WTC11 (cell line): Measurements from ENCODE around the gene FOXJ3. TPM values are rescaled to one million over a fixed set of nuclear protein-coding genes. Genes with fewer than 3 reads are reported as not detected.

Experiments
- ATAC-seq: fragments of 200-7000 bp; cut with Tn5 transposase; 2 replicates; pipeline ENCODE4 v1.10.0; 2021; ENCODE audit warnings: mild to moderate bottlenecking, moderate library complexity
- CTCF ChIA-PET: fragments of 300-600 bp; sonication (Branson Sonifier 250); formaldehyde crosslinking; loops from one replicate; lab custom pipeline; 2021; ENCODE audit warnings: antibody characterized with exemption; lab: Charles Lee
- POLR2A ChIA-PET: fragments of 350-600 bp; sonication (Branson Sonifier 250); formaldehyde crosslinking; loops from one replicate; lab custom pipeline; 2021; ENCODE audit warnings: antibody characterized with exemption; lab: Charles Lee
- DNase-seq: peaks from one replicate; pipeline ENCODE4 v3.0.0; 2021; ENCODE audit warnings: low spot score
- H3K27ac Mint-ChIP-seq: 2 replicates; pipeline ENCODE4 v1.8.0; 2021; ENCODE audit warnings: mixed read lengths
- H3K27me3 Mint-ChIP-seq: 2 replicates; pipeline ENCODE4 v1.8.0; 2021; ENCODE audit warnings: low read depth, mild to moderate bottlenecking, moderate library complexity, mixed read lengths
- H3K36me3 Mint-ChIP-seq: 2 replicates; pipeline ENCODE4 v1.8.0; 2021; ENCODE audit warnings: mixed read lengths
- H3K4me1 Mint-ChIP-seq: 2 replicates; pipeline ENCODE4 v1.8.0; 2022; ENCODE audit warnings: mixed read lengths
- H3K4me3 Mint-ChIP-seq: 2 replicates; pipeline ENCODE4 v1.8.0; 2021; ENCODE audit warnings: mild to moderate bottlenecking, moderate library complexity, mixed read lengths
- H3K9me3 Mint-ChIP-seq: 2 replicates; pipeline ENCODE4 v1.8.0; 2021; ENCODE audit warnings: mixed read lengths
- ATF6 ChIP-seq: sonication (generic); formaldehyde crosslinking; IDR thresholded peaks from 2 replicates; pipeline ENCODE4 v1.8.1; 2023; ENCODE audit warnings: mild to moderate bottlenecking, missing genetic modification reagents
- CBFB ChIP-seq: sonication (generic); formaldehyde crosslinking; IDR thresholded peaks from 2 replicates; pipeline ENCODE4 v1.8.1; 2022; ENCODE audit warnings: mild to moderate bottlenecking, low read depth, missing genetic modification reagents
- IRF2 ChIP-seq: sonication (generic); formaldehyde crosslinking; IDR thresholded peaks from 2 replicates; pipeline ENCODE4 v1.8.0; 2022; ENCODE audit warnings: low read depth, missing genetic modification reagents, borderline replicate concordance
- MXD4 ChIP-seq: fragments of 250-450 bp; sonication (Bioruptor Pico); IDR thresholded peaks from 2 replicates; pipeline ENCODE4 v1.8.0; 2021; ENCODE audit warnings: mild to moderate bottlenecking, moderate library complexity, borderline replicate concordance
- OVOL2 ChIP-seq: fragments of 250-450 bp; sonication (Bioruptor Pico); IDR thresholded peaks from 2 replicates; pipeline ENCODE4 v1.9.0; 2021; ENCODE audit warnings: mild to moderate bottlenecking, borderline replicate concordance
- RELA ChIP-seq: sonication (generic); formaldehyde crosslinking; IDR thresholded peaks from 2 replicates; pipeline ENCODE4 v1.8.1; 2022; ENCODE audit warnings: missing genetic modification reagents, mild to moderate bottlenecking, borderline replicate concordance
- SMAD4 ChIP-seq: sonication (generic); formaldehyde crosslinking; IDR thresholded peaks from 2 replicates; pipeline ENCODE4 v1.8.0; 2022; ENCODE audit warnings: mild to moderate bottlenecking, missing genetic modification reagents
- TEAD4 ChIP-seq: sonication (generic); formaldehyde crosslinking; IDR thresholded peaks from 2 replicates; pipeline ENCODE4 v1.8.0; 2022; ENCODE audit warnings: mild to moderate bottlenecking, missing genetic modification reagents
- TP53 ChIP-seq: sonication (generic); formaldehyde crosslinking; IDR thresholded peaks from 2 replicates; pipeline ENCODE4 v1.8.1; 2023; ENCODE audit warnings: mild to moderate bottlenecking, missing genetic modification reagents
- ZNF232 ChIP-seq: sonication (generic); formaldehyde crosslinking; IDR thresholded peaks from 2 replicates; pipeline ENCODE4 v1.8.0; 2022; ENCODE audit warnings: mild to moderate bottlenecking, missing genetic modification reagents
- total RNA-seq: library from RNA; stranded (reverse); gene quantifications from 3 replicates; pipeline ENCODE4 v1.2.3, GENCODE V29; 2021
- TF ChIP-seq, protein P1 (sequence below): sonication (generic); formaldehyde crosslinking; IDR thresholded peaks from 2 replicates; pipeline ENCODE4 v1.8.1; 2023; ENCODE audit warnings: mild to moderate bottlenecking, missing genetic modification reagents
- TF ChIP-seq, protein P2 (sequence below): sonication (generic); formaldehyde crosslinking; IDR thresholded peaks from 2 replicates; pipeline ENCODE4 v1.8.0; 2022; ENCODE audit warnings: mild to moderate bottlenecking, missing genetic modification reagents
- TF ChIP-seq, protein P3 (sequence below): sonication (generic); formaldehyde crosslinking; IDR thresholded peaks from 2 replicates; pipeline ENCODE4 v1.8.1; 2023; ENCODE audit warnings: mild to moderate bottlenecking, missing genetic modification reagents, moderate library complexity
- TF ChIP-seq, protein P4 (sequence below): sonication (generic); formaldehyde crosslinking; IDR thresholded peaks from 2 replicates; pipeline ENCODE4 v1.8.0; 2022; ENCODE audit warnings: mild to moderate bottlenecking, missing genetic modification reagents

Gene FOXJ3
- total RNA-seq, 1 experiment from 2014 or later: 43.3 TPM

DNA sequence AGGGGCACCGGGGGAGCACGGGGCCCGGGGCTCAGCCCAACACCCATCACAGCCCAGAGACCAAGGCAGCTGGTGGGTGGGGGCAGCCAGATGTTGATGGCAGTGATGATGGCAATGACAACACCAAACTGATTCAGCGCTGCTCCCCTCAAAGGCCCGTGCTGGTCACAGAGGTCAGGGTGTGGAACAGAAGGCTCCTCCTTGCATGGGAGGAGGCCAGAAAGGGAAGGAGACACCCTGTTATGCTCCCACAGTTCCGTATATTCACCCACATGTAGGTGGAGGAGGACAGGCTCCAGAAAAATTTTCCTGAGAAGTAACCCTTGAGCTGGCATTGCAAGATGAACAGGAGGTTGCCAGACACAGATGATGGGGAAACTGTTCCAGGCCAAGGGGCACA lies 181.4 kb downstream of the FOXJ3 start:
- CTCF ChIA-PET: interaction anchor here (1.5 kb wide), 1 partner anchor 20 kb away, joined by 10 read pairs; no protein-coding TSS in a partner anchor
- ATAC-seq: no peak
- Mint-ChIP-seq H3K27me3 (no peaks in the 10 kb centered on the region), H3K36me3 (no peaks in the 10 kb centered on the region), H3K4me1 (no peaks in the 10 kb centered on the region), H3K27ac (no peak overlapping the region), H3K4me3 (no peak overlapping the region), H3K9me3 (no peaks in the 10 kb centered on the region; the same call in 1 of the 2 replicates)
- POLR2A ChIA-PET: no interaction called here
- TF ChIP-seq ZNF232 (CRISPR knock-in tag) (no peak), IRF2 (CRISPR knock-in tag) (no peak), ATF6 (no peak), TP53 (CRISPR knock-in tag) (no peak), RELA (CRISPR knock-in tag) (no peak), CBFB (no peak)
- TF ChIP-seq, protein P1, sequence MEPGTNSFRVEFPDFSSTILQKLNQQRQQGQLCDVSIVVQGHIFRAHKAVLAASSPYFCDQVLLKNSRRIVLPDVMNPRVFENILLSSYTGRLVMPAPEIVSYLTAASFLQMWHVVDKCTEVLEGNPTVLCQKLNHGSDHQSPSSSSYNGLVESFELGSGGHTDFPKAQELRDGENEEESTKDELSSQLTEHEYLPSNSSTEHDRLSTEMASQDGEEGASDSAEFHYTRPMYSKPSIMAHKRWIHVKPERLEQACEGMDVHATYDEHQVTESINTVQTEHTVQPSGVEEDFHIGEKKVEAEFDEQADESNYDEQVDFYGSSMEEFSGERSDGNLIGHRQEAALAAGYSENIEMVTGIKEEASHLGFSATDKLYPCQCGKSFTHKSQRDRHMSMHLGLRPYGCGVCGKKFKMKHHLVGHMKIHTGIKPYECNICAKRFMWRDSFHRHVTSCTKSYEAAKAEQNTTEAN (CRISPR knock-in tag): no peak
- TF ChIP-seq, protein P2, sequence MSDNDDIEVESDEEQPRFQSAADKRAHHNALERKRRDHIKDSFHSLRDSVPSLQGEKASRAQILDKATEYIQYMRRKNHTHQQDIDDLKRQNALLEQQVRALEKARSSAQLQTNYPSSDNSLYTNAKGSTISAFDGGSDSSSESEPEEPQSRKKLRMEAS (CRISPR knock-in tag): no peak
- DNase-seq: no peak

DNA sequence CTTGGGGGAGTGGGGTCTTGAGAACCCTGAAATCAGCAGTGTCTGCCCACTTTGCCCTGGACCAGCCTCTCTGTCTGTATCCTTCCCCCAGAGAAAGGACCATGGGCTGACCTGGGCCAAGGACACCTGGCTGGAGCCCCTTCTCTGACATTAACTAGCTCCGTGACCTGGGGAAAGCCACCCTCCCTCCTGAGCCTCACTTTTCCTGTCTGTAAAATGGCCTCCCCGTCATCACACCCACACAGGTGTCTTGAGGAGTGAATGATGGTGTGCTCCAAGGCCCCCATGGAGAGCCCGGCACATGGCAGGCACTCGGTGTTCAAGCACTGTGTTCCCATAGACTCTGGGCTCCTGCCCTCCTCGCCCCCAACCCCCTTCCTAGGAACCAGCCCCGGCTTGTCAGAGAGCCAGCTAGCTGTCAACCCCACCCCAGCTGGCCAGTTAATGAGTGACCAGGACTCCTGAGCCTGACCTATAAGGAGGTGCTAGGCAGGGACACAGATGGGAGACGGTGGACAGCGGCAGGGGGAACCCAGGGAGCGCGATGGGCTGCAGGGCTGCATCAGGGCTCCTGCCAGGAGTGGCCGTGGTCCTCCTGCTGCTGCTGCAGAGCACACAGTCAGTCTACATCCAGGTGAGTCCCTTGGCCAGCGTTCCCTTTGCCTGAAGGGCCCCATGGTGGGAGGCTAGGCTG lies 182.0 kb downstream of the FOXJ3 start, which contains the start of gene GUCA2B:
Gene GUCA2B, plus strand, starts transcription at position 504 of the 694 bp plus-strand sequence. Its CDS starts 41 bp downstream, at position 545.
- Mint-ChIP-seq H3K27ac (no peak within 1 kb of the TSS), H3K4me1 (no peaks in the 10 kb centered on the region), H3K4me3 (no peak within 1 kb of the TSS), H3K36me3 (no peaks in the 10 kb centered on the region), H3K9me3 (no peaks in the 10 kb centered on the region; the same call in 1 of the 2 replicates), H3K27me3 (no peaks in the 10 kb centered on the region)
- ATAC-seq (no peak), DNase-seq (no peak)
- TF ChIP-seq, protein P1 (CRISPR knock-in tag): no peak
- ChIA-PET CTCF (no interaction called here), POLR2A (no interaction called here)

GRCh38 chr1:42152119-42152518 lies 182.9 kb downstream of the FOXJ3 start:
- DNase-seq (no peak), ATAC-seq (no peak)
- H3K4me1 Mint-ChIP-seq: no peaks in the 10 kb centered on the region
- H3K27ac Mint-ChIP-seq: no peak overlapping the region
- H3K36me3 Mint-ChIP-seq: no peaks in the 10 kb centered on the region
- no peak overlapping the region for H3K4me3 Mint-ChIP-seq
- H3K9me3 Mint-ChIP-seq: no peaks in the 10 kb centered on the region
- POLR2A ChIA-PET: no interaction called here
- no peaks in the 10 kb centered on the region for H3K27me3 Mint-ChIP-seq
- TF ChIP-seq, protein P3, sequence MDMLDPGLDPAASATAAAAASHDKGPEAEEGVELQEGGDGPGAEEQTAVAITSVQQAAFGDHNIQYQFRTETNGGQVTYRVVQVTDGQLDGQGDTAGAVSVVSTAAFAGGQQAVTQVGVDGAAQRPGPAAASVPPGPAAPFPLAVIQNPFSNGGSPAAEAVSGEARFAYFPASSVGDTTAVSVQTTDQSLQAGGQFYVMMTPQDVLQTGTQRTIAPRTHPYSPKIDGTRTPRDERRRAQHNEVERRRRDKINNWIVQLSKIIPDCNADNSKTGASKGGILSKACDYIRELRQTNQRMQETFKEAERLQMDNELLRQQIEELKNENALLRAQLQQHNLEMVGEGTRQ: no peak
- TF ChIP-seq SMAD4 (CRISPR knock-in tag) (no peak), OVOL2 (CRISPR knock-in tag) (no peak), MXD4 (CRISPR knock-in tag) (no peak), TEAD4 (CRISPR knock-in tag) (no peak)
- TF ChIP-seq, protein P4, sequence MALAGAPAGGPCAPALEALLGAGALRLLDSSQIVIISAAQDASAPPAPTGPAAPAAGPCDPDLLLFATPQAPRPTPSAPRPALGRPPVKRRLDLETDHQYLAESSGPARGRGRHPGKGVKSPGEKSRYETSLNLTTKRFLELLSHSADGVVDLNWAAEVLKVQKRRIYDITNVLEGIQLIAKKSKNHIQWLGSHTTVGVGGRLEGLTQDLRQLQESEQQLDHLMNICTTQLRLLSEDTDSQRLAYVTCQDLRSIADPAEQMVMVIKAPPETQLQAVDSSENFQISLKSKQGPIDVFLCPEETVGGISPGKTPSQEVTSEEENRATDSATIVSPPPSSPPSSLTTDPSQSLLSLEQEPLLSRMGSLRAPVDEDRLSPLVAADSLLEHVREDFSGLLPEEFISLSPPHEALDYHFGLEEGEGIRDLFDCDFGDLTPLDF (CRISPR knock-in tag): no peak
- TF ChIP-seq, protein P2 (CRISPR knock-in tag): no peak
- CTCF ChIA-PET: no interaction called here
